CD4-positive, alpha-beta T cell treated with Interleukin-15 for 4 hours (primary cell): ENCODE results near the gene AMDHD2.
"Not testable (repeated sequence)": the region's sequence is repeated elsewhere in the genome, so short reads cannot be mapped to it uniquely, and the experiment has no call there.

ENCODE experiments used
- DNase-seq: peaks from one replicate; pipeline ENCODE4 v3.0.0-alpha.2; 2020; ENCODE audit warnings: low spot score

AMDHD2 gene

GRCh38 chr16:2580143-2580542 lies 60.0 kb downstream of the AMDHD2 start:
- DNase-seq, result not testable (repeated sequence)

GRCh38 chr16:2580818-2581217 lies 60.6 kb downstream of the AMDHD2 start:
- not testable (repeated sequence) for DNase-seq
